HG03039 (cell line): ENCODE results near the gene MBOAT2.
"Not testable (repeated sequence)": the region's sequence is repeated elsewhere in the genome, so short reads cannot be mapped to it uniquely, and the experiment has no call there.

Experiments
- ATAC-seq: cut with Tn5 transposase; IDR thresholded peaks from one replicate; pipeline ENCODE4 v1.9.1; 2021; ENCODE audit warnings: mild to moderate bottlenecking, moderate library complexity; ENCODE audit not compliant: unreplicated experiment

MBOAT2 gene

GRCh38 chr2:8903924-8904323, 99.6 kb downstream of the MBOAT2 start:
- ATAC-seq, result not testable (repeated sequence)

- ATAC-seq, result not testable (repeated sequence)
These were observed 100.7 kb downstream of the MBOAT2 start for GRCh38 chr2:8902757-8903156.

GRCh38 chr2:8897206-8897605, 106.3 kb downstream of the MBOAT2 start:
- ATAC-seq, result not testable (repeated sequence)

- ATAC-seq, result not testable (repeated sequence)
These were observed 106.8 kb downstream of the MBOAT2 start for GRCh38 chr2:8896671-8897070.

GRCh38 chr2:8895087-8895912, 108.2 kb downstream of the MBOAT2 start:
- not testable (repeated sequence) for ATAC-seq

- ATAC-seq, result no peak
These were observed 109.3 kb downstream of the MBOAT2 start for GRCh38 chr2:8893978-8894820.

GRCh38 chr2:8893474-8893873, 110.0 kb downstream of the MBOAT2 start:
- ATAC-seq, result no peak

GRCh38 chr2:8892111-8892510, 111.4 kb downstream of the MBOAT2 start:
- no peak for ATAC-seq

- no peak for ATAC-seq
These were observed 113.5 kb downstream of the MBOAT2 start for GRCh38 chr2:8889978-8890377.

GRCh38 chr2:8888963-8889362, 114.5 kb downstream of the MBOAT2 start:
- ATAC-seq, result no peak

- ATAC-seq, result no peak
These were observed 116.6 kb downstream of the MBOAT2 start for GRCh38 chr2:8886876-8887275.

- ATAC-seq, result no peak
These were observed 117.3 kb downstream of the MBOAT2 start for GRCh38 chr2:8886202-8886518.

- ATAC-seq, result no peak
These were observed 117.9 kb downstream of the MBOAT2 start for GRCh38 chr2:8885449-8886201.

GRCh38 chr2:8884812-8885211, 118.7 kb downstream of the MBOAT2 start:
- ATAC-seq, result no peak

GRCh38 chr2:8882094-8882493, 121.4 kb downstream of the MBOAT2 start:
- no peak for ATAC-seq

- no peak for ATAC-seq
These were observed 125.6 kb downstream of the MBOAT2 start for GRCh38 chr2:8877894-8878293.

- ATAC-seq, result no peak
These were observed 126.2 kb downstream of the MBOAT2 start for GRCh38 chr2:8877332-8877731.

GRCh38 chr2:8876628-8877027, 126.9 kb downstream of the MBOAT2 start:
- no peak for ATAC-seq

- no peak for ATAC-seq
These were observed 130.6 kb downstream of the MBOAT2 start for GRCh38 chr2:8872821-8873432.

- ATAC-seq, result no peak
These were observed 133.0 kb downstream of the MBOAT2 start for GRCh38 chr2:8870441-8870840.

GRCh38 chr2:8867363-8867762, 136.1 kb downstream of the MBOAT2 start:
- ATAC-seq, result no peak
